ENCODE results near the gene PSMC2. TPM values are rescaled to one million over a fixed set of nuclear protein-coding genes. Genes with fewer than 3 reads are reported as not detected.

PSMC2 gene
- 186 and 190 TPM in 2 replicates for total RNA-seq

GRCh38 chr7:103347507-103348267 is at the start of gene PSMC2:
PSMC2 (plus strand) TSS chr7:103347643; CDS start chr7:103347712, 69 bp downstream.
- intact Hi-C loops (cut with micrococcal nuclease) = loop anchor here (1.0 to 10.0 kb wide), 5 partner anchors 60 to 1663 kb away; partner anchors contain the start of gene CUX1

- intact Hi-C loops (cut with micrococcal nuclease) = loop anchor here (1.0 to 5.0 kb wide), 8 partner anchors 18 to 1620 kb away; partner anchors contain the start of genes ARMC10, DNAJC2, NAPEPLD and ORC5
These were observed 49.6 kb upstream of the PSMC2 start for GRCh38 chr7:103297837-103298179.

DNA sequence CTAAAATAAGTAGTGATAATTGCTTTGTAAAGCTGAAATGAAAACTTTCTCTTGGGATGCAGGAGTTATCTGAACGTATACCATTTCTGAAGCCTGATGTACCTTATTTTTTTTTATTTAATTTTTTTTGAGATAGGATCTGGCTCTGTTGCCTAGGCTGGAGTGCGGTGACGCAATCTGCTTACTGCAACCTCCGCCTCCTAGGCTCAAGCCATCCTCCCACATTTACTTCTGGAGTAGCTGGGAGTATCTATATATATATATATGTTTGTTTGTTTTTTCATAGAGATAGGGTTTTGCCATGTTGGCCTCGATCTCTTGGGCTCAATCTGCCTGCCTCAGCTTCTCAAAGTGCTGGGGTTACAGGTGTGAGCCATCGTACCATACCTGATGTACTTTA is 47.8 kb upstream of the PSMC2 start:
- intact Hi-C loops (cut with micrococcal nuclease) = loop anchor here (5.0 kb wide), 2 partner anchors 858 to 908 kb away; partner anchors contain the start of gene ORC5

DNA sequence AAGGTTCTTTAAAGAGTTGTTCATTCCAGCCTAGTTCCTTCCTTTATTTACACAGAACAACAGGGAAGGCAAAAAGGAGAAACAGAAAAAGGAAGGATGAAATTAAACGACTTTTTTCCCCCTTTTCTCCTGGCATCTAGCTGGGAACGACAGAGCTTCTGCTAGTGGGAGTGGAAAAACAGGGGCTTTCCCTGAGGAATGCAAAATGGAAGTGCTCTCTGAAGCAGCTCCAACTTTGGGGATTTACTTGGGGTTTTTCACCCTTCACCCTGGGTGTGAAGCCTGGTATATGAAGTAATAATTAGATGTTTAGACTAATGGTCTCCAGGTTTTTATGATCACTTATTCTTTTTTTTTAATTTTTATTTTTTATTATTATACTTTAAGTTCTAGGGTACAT is 46.0 kb upstream of the PSMC2 start:
- intact Hi-C loops (cut with micrococcal nuclease) = no loop called here

DNA sequence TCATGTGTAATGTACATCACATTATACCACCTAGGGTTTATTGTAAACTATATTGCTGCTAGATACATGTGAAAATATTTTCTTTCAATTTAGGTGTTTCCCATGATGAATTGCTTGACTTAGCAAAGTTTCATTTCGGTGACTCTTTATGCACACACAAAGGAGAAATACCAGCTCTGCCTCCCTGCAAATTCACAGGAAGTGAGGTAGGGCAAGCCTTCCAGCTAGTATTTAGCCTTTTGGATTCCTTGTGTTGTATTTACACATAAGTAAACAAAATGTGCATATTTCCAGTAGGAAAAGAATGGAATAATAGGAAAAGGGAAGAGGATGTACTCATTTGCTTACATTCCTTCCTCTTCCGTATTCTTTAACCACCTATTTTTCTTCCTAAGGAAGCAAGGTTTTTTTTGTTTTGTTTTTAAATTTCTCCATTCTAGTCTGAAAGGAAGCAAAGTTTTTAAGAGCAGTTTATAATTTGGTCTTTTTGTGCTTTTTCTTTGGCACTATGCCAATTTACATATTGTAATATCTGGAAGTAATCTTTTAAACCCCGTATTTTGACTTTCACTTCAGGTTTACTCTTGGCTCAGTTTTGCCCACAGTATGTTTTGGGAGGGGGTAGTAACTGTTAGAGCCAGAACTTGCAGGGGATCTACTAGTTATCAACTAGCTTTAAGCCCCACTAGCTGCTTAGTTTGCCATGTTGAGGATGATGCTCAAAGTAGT is 39.8 kb upstream of the PSMC2 start:
- intact Hi-C loops (cut with micrococcal nuclease) = no loop called here

- intact Hi-C loops (cut with micrococcal nuclease) = no loop called here
These were observed 32.6 kb upstream of the PSMC2 start for GRCh38 chr7:103314852-103315251.

GRCh38 chr7:103316380-103316941 is 31.0 kb upstream of the PSMC2 start:
- intact Hi-C loops (cut with micrococcal nuclease) = no loop called here

GRCh38 chr7:103317009-103317408 is 30.4 kb upstream of the PSMC2 start:
- intact Hi-C loops (cut with micrococcal nuclease) = no loop called here

- intact Hi-C loops (cut with micrococcal nuclease) = no loop called here
These were observed 21.7 kb upstream of the PSMC2 start for GRCh38 chr7:103325744-103326143.

- intact Hi-C loops (cut with micrococcal nuclease) = no loop called here
These were observed 10.7 kb upstream of the PSMC2 start for GRCh38 chr7:103336761-103337160.

GRCh38 chr7:103338864-103339263 is 8.6 kb upstream of the PSMC2 start:
- intact Hi-C loops (cut with micrococcal nuclease) = no loop called here

DNA sequence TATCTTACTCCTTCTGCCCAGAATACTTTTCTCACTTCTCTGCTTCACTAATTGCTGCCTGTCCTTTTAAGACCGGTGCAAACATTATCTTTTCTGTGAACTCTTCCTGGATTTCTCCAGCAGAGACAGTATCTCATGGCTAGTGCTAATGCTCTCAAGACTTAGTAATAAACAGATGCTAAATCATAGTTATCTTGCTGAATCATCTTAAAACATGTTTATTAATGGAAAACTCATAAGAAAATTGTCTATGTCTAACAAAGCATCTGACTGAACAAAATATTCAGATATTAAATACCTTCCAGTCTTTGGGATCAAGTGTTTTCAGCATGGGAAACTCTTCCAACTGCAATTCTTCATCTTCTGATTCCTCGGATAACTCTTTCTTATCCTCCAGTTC is 6.0 kb upstream of the PSMC2 start:
- intact Hi-C loops (cut with micrococcal nuclease) = loop anchor here (10.0 kb wide), 2 partner anchors 1527 to 1603 kb away; partner anchors contain the start of gene CUX1

GRCh38 chr7:103343332-103343731 is 4.1 kb upstream of the PSMC2 start:
- intact Hi-C loops (cut with micrococcal nuclease) = loop anchor here (10.0 kb wide), 2 partner anchors 1529 to 1601 kb away; partner anchors contain the start of gene CUX1

- intact Hi-C loops (cut with micrococcal nuclease) = loop anchor here (1.0 to 10.0 kb wide), 8 partner anchors 47 to 1601 kb away; partner anchors contain the start of genes ARMC10, CUX1, FAM185A and NAPEPLD
These were observed 3.5 kb upstream of the PSMC2 start for GRCh38 chr7:103343758-103344452.

DNA sequence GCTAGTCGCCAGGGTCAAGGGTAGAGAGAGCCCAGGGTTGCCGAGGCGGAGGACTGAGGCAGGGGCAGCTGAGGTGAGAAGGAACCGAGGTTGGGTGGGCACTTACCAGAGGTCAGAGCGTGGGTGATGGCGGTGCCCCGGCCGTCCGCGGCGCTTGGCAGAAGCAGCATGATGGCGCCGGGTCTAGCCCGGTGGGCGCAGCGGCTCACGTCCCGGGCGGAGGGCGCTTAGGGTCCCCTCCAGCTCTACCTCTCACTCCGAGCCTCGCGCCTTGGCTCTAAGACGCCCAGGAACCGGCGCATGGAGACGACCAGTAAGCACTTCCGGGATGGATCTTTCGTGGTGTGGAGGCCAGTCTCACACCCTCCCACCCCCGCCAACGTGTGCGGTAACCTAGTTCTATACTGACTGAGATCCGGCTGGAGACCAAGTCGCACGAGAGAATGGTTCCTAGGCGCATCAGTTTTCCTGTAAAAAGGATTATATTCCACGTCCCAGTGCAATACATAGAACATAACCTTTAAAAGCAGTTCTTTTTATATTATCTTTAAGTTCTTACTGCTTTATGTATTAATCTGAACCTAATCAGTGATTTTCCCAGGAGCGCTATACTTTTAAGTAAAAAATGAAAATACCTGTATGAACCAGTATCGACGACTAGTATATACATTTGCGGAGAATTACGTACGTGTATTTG is 2.8 kb upstream of the PSMC2 start, which contains the start of gene DNAJC2:
DNAJC2 (minus strand) TSS at position 315 of the 697 bp plus-strand sequence; CDS start at position 170, 145 bp downstream.
- intact Hi-C loops (cut with micrococcal nuclease) = loop anchor here (1.0 to 10.0 kb wide), 8 partner anchors 47 to 1600 kb away; partner anchors contain the start of genes ARMC10, CUX1, FAM185A and NAPEPLD

GRCh38 chr7:103346396-103346795 is 1.0 kb upstream of the PSMC2 start:
- intact Hi-C loops (cut with micrococcal nuclease) = loop anchor here (2.0 to 10.0 kb wide), 3 partner anchors 1532 to 1664 kb away; partner anchors contain the start of gene CUX1

DNA sequence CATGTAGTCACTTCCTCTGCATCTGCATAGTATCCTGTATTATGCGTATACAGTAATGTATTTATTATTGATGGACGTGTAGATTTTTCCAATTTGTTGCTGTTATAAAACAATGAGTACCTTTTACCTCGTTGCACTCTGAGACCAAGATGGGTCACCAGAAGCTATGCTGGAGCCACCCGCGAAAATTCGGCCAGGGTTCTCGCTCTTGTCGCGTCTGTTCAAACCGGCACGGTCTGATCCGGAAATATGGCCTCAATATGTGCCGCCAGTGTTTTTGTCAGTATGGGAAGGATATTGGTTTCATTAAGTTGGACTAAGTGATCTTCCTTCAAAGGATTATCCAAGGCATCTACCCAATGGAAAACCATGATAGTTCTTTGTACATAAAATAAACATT is 1.0 kb downstream of the PSMC2 start:
- intact Hi-C loops (cut with micrococcal nuclease) = loop anchor here (10.0 kb wide), 2 partner anchors 1534 to 1596 kb away; partner anchors contain the start of gene CUX1

DNA sequence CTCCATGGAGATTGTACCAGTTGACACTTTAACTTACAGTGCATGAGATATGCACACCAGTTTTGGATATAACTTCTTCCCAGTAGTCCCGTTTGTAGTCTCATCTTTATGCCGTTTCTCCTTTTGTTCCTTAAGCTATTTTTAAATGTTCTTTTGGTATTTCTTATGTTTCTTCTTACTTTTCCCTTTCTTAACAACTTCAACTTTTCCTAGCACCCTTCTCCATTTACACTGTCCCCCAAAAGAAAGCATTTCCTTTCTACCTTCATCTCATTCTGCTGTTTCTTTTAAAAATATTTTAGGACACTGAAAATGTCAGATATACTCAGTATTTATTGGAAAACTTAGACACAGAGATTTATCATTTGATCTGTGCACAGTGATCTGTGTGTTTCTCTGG is 1.5 kb downstream of the PSMC2 start:
- intact Hi-C loops (cut with micrococcal nuclease) = loop anchor here (10.0 kb wide), 2 partner anchors 1534 to 1596 kb away; partner anchors contain the start of gene CUX1

DNA sequence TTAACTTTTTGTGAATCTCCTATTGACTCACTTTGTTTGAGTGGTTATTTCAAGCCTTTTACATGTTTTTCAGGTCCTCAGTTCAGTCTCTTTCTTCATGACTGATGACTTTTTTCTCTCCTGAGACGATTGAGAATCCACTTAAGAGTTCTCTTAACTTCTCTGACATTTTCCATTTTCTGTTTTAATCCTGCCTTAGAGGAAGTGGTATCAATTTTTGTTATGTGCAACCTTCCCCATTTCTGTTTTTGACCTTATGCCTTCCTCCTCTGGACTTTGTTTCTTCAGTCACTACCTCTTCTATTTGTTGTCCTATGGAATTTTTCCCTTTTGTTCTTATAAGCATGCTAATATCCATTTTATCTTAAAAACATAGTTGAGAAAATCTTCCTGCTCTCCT is 2.4 kb downstream of the PSMC2 start:
- intact Hi-C loops (cut with micrococcal nuclease) = loop anchor here (10.0 kb wide), 2 partner anchors 1535 to 1595 kb away; partner anchors contain the start of gene CUX1

GRCh38 chr7:103369432-103369831 is 22.0 kb downstream of the PSMC2 start:
- intact Hi-C loops (cut with micrococcal nuclease) = no loop called here
